HG02759 (cell line): ENCODE results near the gene RARRES2.
"Not testable (repeated sequence)": the region's sequence is repeated elsewhere in the genome, so short reads cannot be mapped to it uniquely, and the experiment has no call there.

Experiments used
- ATAC-seq: cut with Tn5 transposase; IDR thresholded peaks from one replicate; pipeline ENCODE4 v1.9.1; 2021; ENCODE audit warnings: mild to moderate bottlenecking, moderate library complexity; ENCODE audit not compliant: unreplicated experiment

Gene RARRES2

DNA sequence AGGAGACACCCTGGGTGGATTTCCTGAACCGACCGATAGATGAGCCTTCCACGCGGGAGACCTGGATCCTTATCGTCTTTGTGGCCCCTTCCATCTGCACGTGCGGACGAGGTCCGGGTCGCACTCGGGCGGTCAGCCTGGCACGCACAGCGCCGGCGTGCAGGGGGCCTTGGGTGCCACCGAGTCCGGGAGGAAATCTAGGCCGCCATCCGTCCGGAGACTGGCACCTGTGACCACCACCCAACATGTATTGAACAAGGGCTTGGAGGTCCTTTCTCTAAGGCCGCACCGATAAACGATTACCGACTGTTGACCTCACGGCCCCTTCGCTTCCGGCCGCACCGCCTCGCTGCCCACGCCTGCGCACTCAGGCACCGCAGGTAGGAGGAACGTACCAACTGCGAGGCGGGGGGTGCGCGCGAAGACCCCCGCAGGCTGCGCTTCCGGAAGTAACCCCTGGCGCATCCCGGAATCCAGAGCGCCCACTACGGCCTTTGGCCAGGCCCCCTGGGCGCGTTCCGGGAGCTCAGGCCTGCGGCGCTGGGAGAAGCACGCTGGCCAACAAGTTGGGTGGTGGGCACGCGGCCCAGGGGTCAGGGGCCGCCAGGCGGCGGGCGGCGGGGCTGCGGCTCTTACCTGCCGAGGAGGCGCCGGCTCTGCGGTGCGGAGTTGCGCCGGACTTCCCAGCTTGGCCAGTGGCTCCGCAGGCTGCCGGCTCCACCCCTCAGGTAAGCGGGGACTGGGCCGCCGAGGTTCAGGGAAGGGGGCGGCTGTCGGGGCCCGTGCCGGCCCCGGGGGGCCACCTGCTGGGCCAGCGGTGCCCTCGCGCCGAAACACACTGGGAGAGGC lies 18.4 kb downstream of the RARRES2 start, which contains the start of the genes ACTR3C and LRRC61:
Gene ACTR3C (minus strand): TSS at position 713 of the 849 bp plus-strand sequence. CDS start 28,249 bp downstream, outside the sequence.
Gene LRRC61 (plus strand): TSS at position 523 of the 849 bp plus-strand sequence. CDS start 13,507 bp downstream, outside the sequence.
- peak; percentile 67 for ATAC-seq

DNA sequence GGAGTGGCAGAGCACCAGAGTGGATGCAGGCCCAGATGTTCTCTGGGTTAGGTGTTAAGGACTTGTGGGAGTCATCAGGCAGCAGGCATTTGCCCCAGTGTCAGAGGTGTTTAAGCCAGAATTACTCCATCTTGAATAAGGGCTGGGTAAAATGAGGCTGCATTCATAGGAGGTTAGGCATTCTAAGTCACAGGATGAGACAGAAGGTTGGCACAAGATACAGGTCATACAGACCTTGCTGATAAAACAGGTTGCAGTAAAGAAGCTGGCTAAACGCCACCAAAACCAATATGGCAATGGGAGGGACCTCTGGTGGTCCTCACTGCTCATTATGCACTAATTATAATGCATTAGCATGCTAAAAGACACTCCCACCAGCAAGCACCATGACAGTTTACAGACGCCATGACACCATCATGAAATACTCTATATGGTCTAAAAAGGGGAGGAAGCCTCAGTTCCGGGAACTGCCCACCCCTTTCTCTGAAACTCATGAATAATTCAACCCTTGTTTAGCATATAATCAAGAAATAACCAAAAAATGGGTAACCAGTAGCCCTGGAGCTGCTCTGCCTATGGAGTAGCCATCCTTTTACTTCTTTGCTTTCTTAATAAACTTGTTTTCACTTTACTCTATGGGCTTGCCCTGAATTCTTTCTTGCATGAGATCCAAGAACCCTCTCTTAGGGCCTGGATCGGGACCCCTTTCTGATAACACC lies 19.2 kb downstream of the RARRES2 start:
- no peak for ATAC-seq

- ATAC-seq = no peak
Observed at GRCh38 chr7:150321788-150322113, 19.7 kb downstream of the RARRES2 start.

- no peak for ATAC-seq
Observed at GRCh38 chr7:150317748-150318444, 23.5 kb downstream of the RARRES2 start.

- ATAC-seq = not testable (repeated sequence)
Observed at GRCh38 chr7:150316987-150317386, 24.4 kb downstream of the RARRES2 start.

- ATAC-seq = no peak
Observed at GRCh38 chr7:150314639-150315239, 26.7 kb downstream of the RARRES2 start.

DNA sequence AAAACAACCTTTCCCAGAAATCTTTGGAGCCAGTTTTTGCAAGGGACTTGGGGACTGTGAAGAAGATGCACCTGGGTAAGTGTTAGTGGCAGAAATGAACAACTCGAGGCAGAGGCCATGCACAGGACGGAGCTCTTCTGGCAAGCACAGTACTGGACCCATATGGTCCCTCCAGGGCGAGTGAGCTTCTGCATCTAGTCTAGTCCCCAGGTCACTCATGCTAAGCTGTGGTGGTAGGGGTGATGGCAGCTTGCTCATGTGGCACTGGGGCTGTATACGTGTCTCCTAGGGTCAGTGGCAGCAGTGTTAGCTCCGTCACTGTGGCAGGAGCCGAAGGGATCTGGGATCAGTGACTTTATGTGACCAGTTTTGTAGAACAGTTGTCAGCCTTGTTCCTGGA lies 27.6 kb downstream of the RARRES2 start:
- ATAC-seq = no peak

- ATAC-seq = no peak
Observed at GRCh38 chr7:150313367-150313809, 28.0 kb downstream of the RARRES2 start.

- ATAC-seq = not testable (repeated sequence)
Observed at GRCh38 chr7:150312649-150313366, 28.6 kb downstream of the RARRES2 start.

DNA sequence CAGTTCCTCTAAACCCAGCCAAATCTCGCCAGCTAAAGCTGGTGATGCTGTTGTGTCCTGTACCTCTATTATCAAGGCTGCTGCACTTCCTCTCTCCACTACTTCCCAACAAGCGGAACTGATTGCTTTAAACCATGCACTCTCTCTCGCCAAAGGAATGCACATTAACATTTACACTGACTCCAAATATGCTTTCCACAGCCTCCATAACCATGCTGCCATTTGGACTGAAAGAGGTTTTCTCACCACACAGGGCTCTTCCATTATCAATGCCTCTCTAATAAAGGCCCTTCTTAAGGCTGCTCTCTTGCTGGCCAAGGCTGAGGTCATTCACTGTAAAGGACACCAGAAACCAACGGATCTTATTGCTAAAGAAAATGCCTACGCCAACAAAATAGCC lies 29.7 kb downstream of the RARRES2 start:
- no peak for ATAC-seq

GRCh38 chr7:150311146-150311545 lies 30.3 kb downstream of the RARRES2 start:
- no peak for ATAC-seq

- ATAC-seq = no peak
Observed at GRCh38 chr7:150308575-150308974, 32.9 kb downstream of the RARRES2 start.

DNA sequence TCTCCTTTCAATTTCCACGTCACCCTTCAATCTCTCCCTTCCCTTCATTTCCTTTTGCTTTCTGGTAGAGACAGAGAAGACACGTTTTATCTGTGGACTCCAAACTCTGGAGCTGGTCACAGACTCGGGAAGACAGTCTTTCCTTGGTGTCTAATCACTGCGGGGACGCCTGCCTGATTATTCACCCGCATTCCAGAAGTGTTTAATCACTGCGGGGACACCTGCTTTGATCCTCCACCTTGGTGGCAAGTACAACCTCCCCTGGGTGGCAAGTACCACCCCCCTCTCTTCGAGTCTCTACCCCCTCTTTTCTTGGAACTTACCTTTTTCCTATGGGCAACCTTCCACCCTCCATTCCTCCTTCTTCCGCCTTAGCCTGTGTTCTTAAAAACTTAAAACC lies 33.5 kb downstream of the RARRES2 start:
- ATAC-seq = no peak

DNA sequence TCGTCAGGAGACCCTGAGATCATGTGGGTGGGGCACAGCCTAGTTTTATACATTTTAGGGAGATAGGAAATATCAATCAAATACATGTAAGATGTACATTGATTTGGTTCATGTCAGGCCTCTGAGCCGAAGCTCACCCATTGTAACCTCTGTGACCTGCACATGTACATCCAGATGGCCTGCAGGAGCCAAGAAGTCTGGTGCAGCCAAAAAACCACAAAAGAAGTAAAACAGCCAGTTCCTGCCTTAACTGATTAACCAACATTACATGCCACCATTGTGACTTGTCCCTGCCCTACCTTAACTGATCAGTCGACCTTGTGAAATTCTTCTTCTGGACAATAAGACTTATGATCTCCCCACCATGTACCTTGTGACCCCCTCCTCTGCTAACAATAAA lies 34.3 kb downstream of the RARRES2 start:
- no peak for ATAC-seq

- ATAC-seq = not testable (repeated sequence)
Observed at GRCh38 chr7:150306377-150306776, 35.1 kb downstream of the RARRES2 start.

DNA sequence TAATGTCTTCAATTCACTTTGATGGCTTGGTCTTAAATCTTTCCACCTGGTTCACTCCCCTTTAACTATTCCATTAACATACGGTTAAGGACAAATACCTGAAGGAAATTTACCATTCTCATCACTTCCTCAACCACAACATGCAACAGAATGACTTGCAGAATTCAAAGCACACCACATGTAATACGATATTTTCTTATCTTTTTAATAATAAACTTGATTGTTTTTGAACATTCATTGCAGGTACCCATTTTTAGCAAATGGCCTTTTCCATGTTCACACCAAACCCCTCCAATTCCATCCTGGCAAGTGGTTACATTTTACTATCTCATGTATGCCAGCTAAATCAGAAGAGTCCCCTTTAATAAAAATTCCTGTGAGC lies 35.5 kb downstream of the RARRES2 start:
- ATAC-seq = not testable (repeated sequence)

GRCh38 chr7:150305259-150305902 lies 36.0 kb downstream of the RARRES2 start:
- ATAC-seq = not testable (repeated sequence)

DNA sequence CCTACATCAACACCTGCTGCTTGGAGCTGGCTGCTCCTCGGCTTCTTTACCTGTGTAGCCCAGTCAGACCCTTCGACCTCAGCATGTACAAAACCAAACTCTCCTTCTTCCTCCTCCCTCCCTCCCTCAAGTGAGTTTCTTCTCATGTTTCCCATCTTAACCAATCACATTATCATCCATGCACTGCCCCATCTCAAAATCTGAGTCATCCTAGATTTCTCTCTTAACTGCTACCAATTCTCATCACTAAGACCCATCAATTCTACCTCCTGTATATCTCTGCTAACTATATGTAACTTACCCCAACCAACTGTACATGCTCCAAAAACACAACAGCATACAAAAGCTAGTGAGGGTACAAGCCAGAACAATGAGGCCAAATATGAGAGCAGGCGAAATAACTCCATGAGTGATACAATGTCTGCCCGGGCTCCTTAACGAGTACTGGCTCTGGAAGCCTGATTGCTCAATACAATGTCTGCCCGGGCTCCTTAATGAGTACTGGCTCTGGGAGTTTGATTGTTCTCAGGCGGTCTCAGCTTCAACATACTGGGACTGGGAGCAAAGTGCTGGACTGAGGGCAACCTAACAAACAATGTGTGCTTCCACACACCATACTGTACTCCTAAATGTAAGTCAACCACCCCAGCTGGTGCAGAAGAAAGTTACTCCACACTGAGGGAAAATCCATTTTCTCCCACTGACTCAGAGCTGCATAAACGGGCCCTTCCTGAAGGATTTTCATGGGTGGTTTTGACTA lies 36.8 kb downstream of the RARRES2 start:
- not testable (repeated sequence) for ATAC-seq

GRCh38 chr7:150302908-150303310 lies 38.5 kb downstream of the RARRES2 start:
- ATAC-seq = not testable (repeated sequence)
